Mammary epithelial cell (primary cell): Measurements from ENCODE around the gene KLHL29.
A peak's percentile ranks its signal among the peaks of the same experiment; 100 is the strongest.

Experiments
- EZH2 ChIP-seq: IDR thresholded peaks from 2 replicates; pipeline ENCODE4 v1.6.1; 2012; ENCODE audit warnings: low read length, inconsistent platforms, borderline replicate concordance
- TF ChIP-seq, protein P1 (sequence below), 2 donors: IDR thresholded peaks in 1 of 2; conservative IDR thresholded peaks in 1 of 2; 2 replicates each; pipeline ENCODE4 v1.5.1; 2011 to 2012; ENCODE audit warnings: inconsistent platforms in 2 of 2, low read length in 2 of 2, mild to moderate bottlenecking in 2 of 2, control low read depth in 1 of 2, low read depth in 1 of 2; ENCODE audit not compliant: insufficient read depth in 1 of 2; ENCODE audit errors: extremely low read depth in 1 of 2

GRCh38 chr2:23351388-23352141 is 33.4 kb upstream of the KLHL29 start:
- TF ChIP-seq, protein P1, sequence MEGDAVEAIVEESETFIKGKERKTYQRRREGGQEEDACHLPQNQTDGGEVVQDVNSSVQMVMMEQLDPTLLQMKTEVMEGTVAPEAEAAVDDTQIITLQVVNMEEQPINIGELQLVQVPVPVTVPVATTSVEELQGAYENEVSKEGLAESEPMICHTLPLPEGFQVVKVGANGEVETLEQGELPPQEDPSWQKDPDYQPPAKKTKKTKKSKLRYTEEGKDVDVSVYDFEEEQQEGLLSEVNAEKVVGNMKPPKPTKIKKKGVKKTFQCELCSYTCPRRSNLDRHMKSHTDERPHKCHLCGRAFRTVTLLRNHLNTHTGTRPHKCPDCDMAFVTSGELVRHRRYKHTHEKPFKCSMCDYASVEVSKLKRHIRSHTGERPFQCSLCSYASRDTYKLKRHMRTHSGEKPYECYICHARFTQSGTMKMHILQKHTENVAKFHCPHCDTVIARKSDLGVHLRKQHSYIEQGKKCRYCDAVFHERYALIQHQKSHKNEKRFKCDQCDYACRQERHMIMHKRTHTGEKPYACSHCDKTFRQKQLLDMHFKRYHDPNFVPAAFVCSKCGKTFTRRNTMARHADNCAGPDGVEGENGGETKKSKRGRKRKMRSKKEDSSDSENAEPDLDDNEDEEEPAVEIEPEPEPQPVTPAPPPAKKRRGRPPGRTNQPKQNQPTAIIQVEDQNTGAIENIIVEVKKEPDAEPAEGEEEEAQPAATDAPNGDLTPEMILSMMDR (conservative IDR thresholded peaks at IDR 0.05 in 1 of 2, IDR thresholded peaks at IDR 0.05 in 1 of 2; ENCODE audit: extremely low read depth in 1 of 2, insufficient read depth in 1 of 2, low read depth in 1 of 2, low read length in 2 of 2), result peak; percentile 74 to 95
- no peak for TF ChIP-seq EZH2
